WTC11 (cell line): ENCODE measurements around the gene MYLK. TPM values are rescaled to one million over a fixed set of nuclear protein-coding genes. Genes with fewer than 3 reads are reported as not detected.

Source experiments
- ATAC-seq: fragments of 200-7000 bp; cut with Tn5 transposase; 2 replicates; pipeline ENCODE4 v1.10.0; 2021; ENCODE audit warnings: mild to moderate bottlenecking, moderate library complexity
- CTCF ChIA-PET: fragments of 300-600 bp; sonication (Branson Sonifier 250); formaldehyde crosslinking; loops from one replicate; lab custom pipeline; 2021; ENCODE audit warnings: antibody characterized with exemption; lab: Charles Lee
- POLR2A ChIA-PET: fragments of 350-600 bp; sonication (Branson Sonifier 250); formaldehyde crosslinking; loops from one replicate; lab custom pipeline; 2021; ENCODE audit warnings: antibody characterized with exemption; lab: Charles Lee
- DNase-seq: peaks from one replicate; pipeline ENCODE4 v3.0.0; 2021; ENCODE audit warnings: low spot score
- H3K27ac Mint-ChIP-seq: 2 replicates; pipeline ENCODE4 v1.8.0; 2021; ENCODE audit warnings: mixed read lengths
- H3K27me3 Mint-ChIP-seq: 2 replicates; pipeline ENCODE4 v1.8.0; 2021; ENCODE audit warnings: low read depth, mild to moderate bottlenecking, moderate library complexity, mixed read lengths
- H3K36me3 Mint-ChIP-seq: 2 replicates; pipeline ENCODE4 v1.8.0; 2021; ENCODE audit warnings: mixed read lengths
- H3K4me1 Mint-ChIP-seq: 2 replicates; pipeline ENCODE4 v1.8.0; 2022; ENCODE audit warnings: mixed read lengths
- H3K4me3 Mint-ChIP-seq: 2 replicates; pipeline ENCODE4 v1.8.0; 2021; ENCODE audit warnings: mild to moderate bottlenecking, moderate library complexity, mixed read lengths
- H3K9me3 Mint-ChIP-seq: 2 replicates; pipeline ENCODE4 v1.8.0; 2021; ENCODE audit warnings: mixed read lengths
- CBFB ChIP-seq: sonication (generic); formaldehyde crosslinking; IDR thresholded peaks from 2 replicates; pipeline ENCODE4 v1.8.1; 2022; ENCODE audit warnings: mild to moderate bottlenecking, low read depth, missing genetic modification reagents
- ESRRA ChIP-seq: sonication (generic); formaldehyde crosslinking; IDR thresholded peaks from 2 replicates; pipeline ENCODE4 v1.8.1; 2022; ENCODE audit warnings: mild to moderate bottlenecking, missing genetic modification reagents, borderline replicate concordance
- RORB ChIP-seq: fragments of 250-450 bp; sonication (Bioruptor Pico); IDR thresholded peaks from 2 replicates; pipeline ENCODE4 v1.9.0; 2021; ENCODE audit warnings: mild to moderate bottlenecking
- TP53 ChIP-seq: sonication (generic); formaldehyde crosslinking; IDR thresholded peaks from 2 replicates; pipeline ENCODE4 v1.8.1; 2023; ENCODE audit warnings: mild to moderate bottlenecking, missing genetic modification reagents
- ZNF138 ChIP-seq: sonication (generic); formaldehyde crosslinking; conservative IDR thresholded peaks from 2 replicates; pipeline ENCODE4 v1.8.1; 2022; ENCODE audit warnings: mild to moderate bottlenecking, moderate library complexity, missing genetic modification reagents
- total RNA-seq: library from RNA; stranded (reverse); gene quantifications from 3 replicates; pipeline ENCODE4 v1.2.3, GENCODE V29; 2021
- TF ChIP-seq, protein P1 (sequence below): sonication (generic); formaldehyde crosslinking; IDR thresholded peaks from 2 replicates; pipeline ENCODE4 v1.8.0; 2023; ENCODE audit warnings: mild to moderate bottlenecking, missing genetic modification reagents
- TF ChIP-seq, protein P2 (sequence below): sonication (generic); formaldehyde crosslinking; IDR thresholded peaks from 2 replicates; pipeline ENCODE4 v1.8.1; 2023; ENCODE audit warnings: mild to moderate bottlenecking, missing genetic modification reagents, borderline replicate concordance
- TF ChIP-seq, protein P3 (sequence below): sonication (generic); formaldehyde crosslinking; IDR thresholded peaks from 2 replicates; pipeline ENCODE4 v1.8.0; 2022; ENCODE audit warnings: mild to moderate bottlenecking, missing genetic modification reagents
- TF ChIP-seq, protein P4 (sequence below): sonication (generic); formaldehyde crosslinking; IDR thresholded peaks from 2 replicates; pipeline ENCODE4 v1.8.0; 2023; ENCODE audit warnings: missing genetic modification reagents, mild to moderate bottlenecking, borderline replicate concordance
- TF ChIP-seq, protein P5 (sequence below): sonication (generic); formaldehyde crosslinking; IDR thresholded peaks from 2 replicates; pipeline ENCODE4 v1.8.0; 2022; ENCODE audit warnings: mild to moderate bottlenecking, missing genetic modification reagents
- TF ChIP-seq, protein P6 (sequence below): sonication (generic); formaldehyde crosslinking; IDR thresholded peaks from 2 replicates; pipeline ENCODE4 v1.8.0; 2022; ENCODE audit warnings: missing genetic modification reagents

The MYLK gene
- total RNA-seq, 1 experiment from 2014 or later = 10.4 TPM

DNA sequence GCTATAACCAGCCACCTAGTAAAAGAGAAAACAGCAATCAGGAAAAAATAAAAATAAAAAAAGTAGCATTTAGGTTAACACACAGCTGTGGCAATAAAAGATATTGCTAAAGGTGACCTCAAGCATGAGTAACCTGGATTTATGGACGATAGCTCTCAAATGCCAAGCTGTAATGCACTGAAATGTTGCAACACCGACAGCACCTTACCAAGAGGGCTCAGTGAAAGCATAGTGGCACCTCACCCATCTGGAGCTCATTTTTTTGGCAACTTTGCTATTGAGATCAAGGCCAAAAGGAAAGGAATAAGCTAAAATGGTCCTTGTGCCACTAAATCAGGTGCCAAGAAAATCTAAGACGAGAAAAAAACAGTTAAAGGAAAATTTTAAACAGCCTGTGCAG lies 301.8 kb downstream of the MYLK start (continued):
- TF ChIP-seq, protein P1, sequence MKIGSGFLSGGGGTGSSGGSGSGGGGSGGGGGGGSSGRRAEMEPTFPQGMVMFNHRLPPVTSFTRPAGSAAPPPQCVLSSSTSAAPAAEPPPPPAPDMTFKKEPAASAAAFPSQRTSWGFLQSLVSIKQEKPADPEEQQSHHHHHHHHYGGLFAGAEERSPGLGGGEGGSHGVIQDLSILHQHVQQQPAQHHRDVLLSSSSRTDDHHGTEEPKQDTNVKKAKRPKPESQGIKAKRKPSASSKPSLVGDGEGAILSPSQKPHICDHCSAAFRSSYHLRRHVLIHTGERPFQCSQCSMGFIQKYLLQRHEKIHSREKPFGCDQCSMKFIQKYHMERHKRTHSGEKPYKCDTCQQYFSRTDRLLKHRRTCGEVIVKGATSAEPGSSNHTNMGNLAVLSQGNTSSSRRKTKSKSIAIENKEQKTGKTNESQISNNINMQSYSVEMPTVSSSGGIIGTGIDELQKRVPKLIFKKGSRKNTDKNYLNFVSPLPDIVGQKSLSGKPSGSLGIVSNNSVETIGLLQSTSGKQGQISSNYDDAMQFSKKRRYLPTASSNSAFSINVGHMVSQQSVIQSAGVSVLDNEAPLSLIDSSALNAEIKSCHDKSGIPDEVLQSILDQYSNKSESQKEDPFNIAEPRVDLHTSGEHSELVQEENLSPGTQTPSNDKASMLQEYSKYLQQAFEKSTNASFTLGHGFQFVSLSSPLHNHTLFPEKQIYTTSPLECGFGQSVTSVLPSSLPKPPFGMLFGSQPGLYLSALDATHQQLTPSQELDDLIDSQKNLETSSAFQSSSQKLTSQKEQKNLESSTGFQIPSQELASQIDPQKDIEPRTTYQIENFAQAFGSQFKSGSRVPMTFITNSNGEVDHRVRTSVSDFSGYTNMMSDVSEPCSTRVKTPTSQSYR (CRISPR knock-in tag) = no peak
- no peak for TF ChIP-seq ESRRA
- TF ChIP-seq, protein P2, sequence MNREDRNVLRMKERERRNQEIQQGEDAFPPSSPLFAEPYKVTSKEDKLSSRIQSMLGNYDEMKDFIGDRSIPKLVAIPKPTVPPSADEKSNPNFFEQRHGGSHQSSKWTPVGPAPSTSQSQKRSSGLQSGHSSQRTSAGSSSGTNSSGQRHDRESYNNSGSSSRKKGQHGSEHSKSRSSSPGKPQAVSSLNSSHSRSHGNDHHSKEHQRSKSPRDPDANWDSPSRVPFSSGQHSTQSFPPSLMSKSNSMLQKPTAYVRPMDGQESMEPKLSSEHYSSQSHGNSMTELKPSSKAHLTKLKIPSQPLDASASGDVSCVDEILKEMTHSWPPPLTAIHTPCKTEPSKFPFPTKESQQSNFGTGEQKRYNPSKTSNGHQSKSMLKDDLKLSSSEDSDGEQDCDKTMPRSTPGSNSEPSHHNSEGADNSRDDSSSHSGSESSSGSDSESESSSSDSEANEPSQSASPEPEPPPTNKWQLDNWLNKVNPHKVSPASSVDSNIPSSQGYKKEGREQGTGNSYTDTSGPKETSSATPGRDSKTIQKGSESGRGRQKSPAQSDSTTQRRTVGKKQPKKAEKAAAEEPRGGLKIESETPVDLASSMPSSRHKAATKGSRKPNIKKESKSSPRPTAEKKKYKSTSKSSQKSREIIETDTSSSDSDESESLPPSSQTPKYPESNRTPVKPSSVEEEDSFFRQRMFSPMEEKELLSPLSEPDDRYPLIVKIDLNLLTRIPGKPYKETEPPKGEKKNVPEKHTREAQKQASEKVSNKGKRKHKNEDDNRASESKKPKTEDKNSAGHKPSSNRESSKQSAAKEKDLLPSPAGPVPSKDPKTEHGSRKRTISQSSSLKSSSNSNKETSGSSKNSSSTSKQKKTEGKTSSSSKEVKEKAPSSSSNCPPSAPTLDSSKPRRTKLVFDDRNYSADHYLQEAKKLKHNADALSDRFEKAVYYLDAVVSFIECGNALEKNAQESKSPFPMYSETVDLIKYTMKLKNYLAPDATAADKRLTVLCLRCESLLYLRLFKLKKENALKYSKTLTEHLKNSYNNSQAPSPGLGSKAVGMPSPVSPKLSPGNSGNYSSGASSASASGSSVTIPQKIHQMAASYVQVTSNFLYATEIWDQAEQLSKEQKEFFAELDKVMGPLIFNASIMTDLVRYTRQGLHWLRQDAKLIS (CRISPR knock-in tag) = no peak
- TF ChIP-seq, protein P3, sequence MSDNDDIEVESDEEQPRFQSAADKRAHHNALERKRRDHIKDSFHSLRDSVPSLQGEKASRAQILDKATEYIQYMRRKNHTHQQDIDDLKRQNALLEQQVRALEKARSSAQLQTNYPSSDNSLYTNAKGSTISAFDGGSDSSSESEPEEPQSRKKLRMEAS (CRISPR knock-in tag) = no peak
- no peak for TF ChIP-seq TP53 (CRISPR knock-in tag)
- TF ChIP-seq, protein P4, sequence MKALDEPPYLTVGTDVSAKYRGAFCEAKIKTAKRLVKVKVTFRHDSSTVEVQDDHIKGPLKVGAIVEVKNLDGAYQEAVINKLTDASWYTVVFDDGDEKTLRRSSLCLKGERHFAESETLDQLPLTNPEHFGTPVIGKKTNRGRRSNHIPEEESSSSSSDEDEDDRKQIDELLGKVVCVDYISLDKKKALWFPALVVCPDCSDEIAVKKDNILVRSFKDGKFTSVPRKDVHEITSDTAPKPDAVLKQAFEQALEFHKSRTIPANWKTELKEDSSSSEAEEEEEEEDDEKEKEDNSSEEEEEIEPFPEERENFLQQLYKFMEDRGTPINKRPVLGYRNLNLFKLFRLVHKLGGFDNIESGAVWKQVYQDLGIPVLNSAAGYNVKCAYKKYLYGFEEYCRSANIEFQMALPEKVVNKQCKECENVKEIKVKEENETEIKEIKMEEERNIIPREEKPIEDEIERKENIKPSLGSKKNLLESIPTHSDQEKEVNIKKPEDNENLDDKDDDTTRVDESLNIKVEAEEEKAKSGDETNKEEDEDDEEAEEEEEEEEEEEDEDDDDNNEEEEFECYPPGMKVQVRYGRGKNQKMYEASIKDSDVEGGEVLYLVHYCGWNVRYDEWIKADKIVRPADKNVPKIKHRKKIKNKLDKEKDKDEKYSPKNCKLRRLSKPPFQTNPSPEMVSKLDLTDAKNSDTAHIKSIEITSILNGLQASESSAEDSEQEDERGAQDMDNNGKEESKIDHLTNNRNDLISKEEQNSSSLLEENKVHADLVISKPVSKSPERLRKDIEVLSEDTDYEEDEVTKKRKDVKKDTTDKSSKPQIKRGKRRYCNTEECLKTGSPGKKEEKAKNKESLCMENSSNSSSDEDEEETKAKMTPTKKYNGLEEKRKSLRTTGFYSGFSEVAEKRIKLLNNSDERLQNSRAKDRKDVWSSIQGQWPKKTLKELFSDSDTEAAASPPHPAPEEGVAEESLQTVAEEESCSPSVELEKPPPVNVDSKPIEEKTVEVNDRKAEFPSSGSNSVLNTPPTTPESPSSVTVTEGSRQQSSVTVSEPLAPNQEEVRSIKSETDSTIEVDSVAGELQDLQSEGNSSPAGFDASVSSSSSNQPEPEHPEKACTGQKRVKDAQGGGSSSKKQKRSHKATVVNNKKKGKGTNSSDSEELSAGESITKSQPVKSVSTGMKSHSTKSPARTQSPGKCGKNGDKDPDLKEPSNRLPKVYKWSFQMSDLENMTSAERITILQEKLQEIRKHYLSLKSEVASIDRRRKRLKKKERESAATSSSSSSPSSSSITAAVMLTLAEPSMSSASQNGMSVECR (CRISPR knock-in tag) = no peak
- TF ChIP-seq, protein P5, sequence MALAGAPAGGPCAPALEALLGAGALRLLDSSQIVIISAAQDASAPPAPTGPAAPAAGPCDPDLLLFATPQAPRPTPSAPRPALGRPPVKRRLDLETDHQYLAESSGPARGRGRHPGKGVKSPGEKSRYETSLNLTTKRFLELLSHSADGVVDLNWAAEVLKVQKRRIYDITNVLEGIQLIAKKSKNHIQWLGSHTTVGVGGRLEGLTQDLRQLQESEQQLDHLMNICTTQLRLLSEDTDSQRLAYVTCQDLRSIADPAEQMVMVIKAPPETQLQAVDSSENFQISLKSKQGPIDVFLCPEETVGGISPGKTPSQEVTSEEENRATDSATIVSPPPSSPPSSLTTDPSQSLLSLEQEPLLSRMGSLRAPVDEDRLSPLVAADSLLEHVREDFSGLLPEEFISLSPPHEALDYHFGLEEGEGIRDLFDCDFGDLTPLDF (CRISPR knock-in tag) = no peak
- TF ChIP-seq ZNF138 (CRISPR knock-in tag) = no peak
- TF ChIP-seq RORB (CRISPR knock-in tag) = no peak
- TF ChIP-seq, all 79 proteins: peak for 0

DNA sequence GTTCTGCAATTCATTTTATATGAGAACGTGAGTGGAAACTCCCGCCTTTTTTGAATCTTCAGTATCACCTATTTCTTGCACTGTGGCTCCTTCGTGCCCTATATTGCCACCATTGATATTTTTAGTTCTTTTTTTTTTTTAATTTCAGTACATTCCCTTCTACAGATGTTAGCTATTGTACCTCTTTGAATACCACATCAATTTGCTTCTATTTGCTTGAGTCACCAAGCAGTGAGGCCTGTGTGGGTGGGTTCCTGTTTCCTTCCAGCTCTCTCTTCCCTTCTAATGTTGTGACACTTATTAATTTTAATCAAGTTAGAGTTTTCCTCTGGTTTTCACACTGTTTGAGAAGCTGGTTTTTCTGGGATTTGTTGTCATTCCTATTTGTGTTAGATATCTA lies 308.0 kb downstream of the MYLK start:
- CTCF ChIA-PET = interaction anchor here (0.7 kb wide), 1 partner anchor 18 kb away, joined by 3 read pairs; no protein-coding TSS in a partner anchor
- ATAC-seq = no peak
- no peak overlapping the region for H3K4me3 Mint-ChIP-seq
- TF ChIP-seq CBFB (CRISPR knock-in tag) = no peak
- TF ChIP-seq, protein P6, sequence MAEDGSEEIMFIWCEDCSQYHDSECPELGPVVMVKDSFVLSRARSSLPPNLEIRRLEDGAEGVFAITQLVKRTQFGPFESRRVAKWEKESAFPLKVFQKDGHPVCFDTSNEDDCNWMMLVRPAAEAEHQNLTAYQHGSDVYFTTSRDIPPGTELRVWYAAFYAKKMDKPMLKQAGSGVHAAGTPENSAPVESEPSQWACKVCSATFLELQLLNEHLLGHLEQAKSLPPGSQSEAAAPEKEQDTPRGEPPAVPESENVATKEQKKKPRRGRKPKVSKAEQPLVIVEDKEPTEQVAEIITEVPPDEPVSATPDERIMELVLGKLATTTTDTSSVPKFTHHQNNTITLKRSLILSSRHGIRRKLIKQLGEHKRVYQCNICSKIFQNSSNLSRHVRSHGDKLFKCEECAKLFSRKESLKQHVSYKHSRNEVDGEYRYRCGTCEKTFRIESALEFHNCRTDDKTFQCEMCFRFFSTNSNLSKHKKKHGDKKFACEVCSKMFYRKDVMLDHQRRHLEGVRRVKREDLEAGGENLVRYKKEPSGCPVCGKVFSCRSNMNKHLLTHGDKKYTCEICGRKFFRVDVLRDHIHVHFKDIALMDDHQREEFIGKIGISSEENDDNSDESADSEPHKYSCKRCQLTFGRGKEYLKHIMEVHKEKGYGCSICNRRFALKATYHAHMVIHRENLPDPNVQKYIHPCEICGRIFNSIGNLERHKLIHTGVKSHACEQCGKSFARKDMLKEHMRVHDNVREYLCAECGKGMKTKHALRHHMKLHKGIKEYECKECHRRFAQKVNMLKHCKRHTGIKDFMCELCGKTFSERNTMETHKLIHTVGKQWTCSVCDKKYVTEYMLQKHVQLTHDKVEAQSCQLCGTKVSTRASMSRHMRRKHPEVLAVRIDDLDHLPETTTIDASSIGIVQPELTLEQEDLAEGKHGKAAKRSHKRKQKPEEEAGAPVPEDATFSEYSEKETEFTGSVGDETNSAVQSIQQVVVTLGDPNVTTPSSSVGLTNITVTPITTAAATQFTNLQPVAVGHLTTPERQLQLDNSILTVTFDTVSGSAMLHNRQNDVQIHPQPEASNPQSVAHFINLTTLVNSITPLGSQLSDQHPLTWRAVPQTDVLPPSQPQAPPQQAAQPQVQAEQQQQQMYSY (CRISPR knock-in tag) = no peak
- TF ChIP-seq, all 79 proteins: peak for 0
- no peaks in the 10 kb centered on the region for H3K9me3 Mint-ChIP-seq
- no peak overlapping the region for H3K27ac Mint-ChIP-seq
- H3K4me1 Mint-ChIP-seq = peaks cover 9% of the 10 kb centered on the region
- POLR2A ChIA-PET = no interaction called here
- peaks cover 27% of the 10 kb centered on the region for H3K36me3 Mint-ChIP-seq
- no peaks in the 10 kb centered on the region for H3K27me3 Mint-ChIP-seq
- no peak for DNase-seq
